GM10847 (cell line): ENCODE measurements around the gene SOWAHB.

Experiments
- POLR2A ChIP-seq: IDR thresholded peaks from 2 replicates; pipeline ENCODE4 v1.6.1; 2011; ENCODE audit not compliant: insufficient read length; ENCODE audit errors: extremely low read depth

The SOWAHB gene

GRCh38 chr4:76874176-76874575 is 23.8 kb downstream of the SOWAHB start:
- no peak for TF ChIP-seq POLR2A

GRCh38 chr4:76873495-76873894 is 24.4 kb downstream of the SOWAHB start:
- no peak for TF ChIP-seq POLR2A

- no peak for TF ChIP-seq POLR2A
Observed at GRCh38 chr4:76872556-76872955, 25.4 kb downstream of the SOWAHB start.

GRCh38 chr4:76867880-76868655 is 29.9 kb downstream of the SOWAHB start:
- no peak for TF ChIP-seq POLR2A

- no peak for TF ChIP-seq POLR2A
Observed at GRCh38 chr4:76867377-76867776, 30.6 kb downstream of the SOWAHB start.

- no peak for TF ChIP-seq POLR2A
Observed at GRCh38 chr4:76866641-76867040, 31.3 kb downstream of the SOWAHB start.

- TF ChIP-seq POLR2A, result no peak
Observed at GRCh38 chr4:76858319-76858718, 39.6 kb downstream of the SOWAHB start.

- no peak for TF ChIP-seq POLR2A
Observed at GRCh38 chr4:76857074-76857409, 40.9 kb downstream of the SOWAHB start.

- TF ChIP-seq POLR2A, result no peak
Observed at GRCh38 chr4:76856243-76857073, 41.5 kb downstream of the SOWAHB start.

- TF ChIP-seq POLR2A, result no peak
Observed at GRCh38 chr4:76854858-76855257, 43.1 kb downstream of the SOWAHB start.

GRCh38 chr4:76851375-76851774 is 46.6 kb downstream of the SOWAHB start:
- TF ChIP-seq POLR2A, result no peak

GRCh38 chr4:76850010-76850441 is 47.9 kb downstream of the SOWAHB start:
- TF ChIP-seq POLR2A, result no peak
